Measurements from ENCODE around the gene ZNF211. TPM values are rescaled to one million over a fixed set of nuclear protein-coding genes. Genes with fewer than 3 reads are reported as not detected.

Gene ZNF211
- total RNA-seq, 1 donor from 2014 or later, result 28.7 TPM

DNA sequence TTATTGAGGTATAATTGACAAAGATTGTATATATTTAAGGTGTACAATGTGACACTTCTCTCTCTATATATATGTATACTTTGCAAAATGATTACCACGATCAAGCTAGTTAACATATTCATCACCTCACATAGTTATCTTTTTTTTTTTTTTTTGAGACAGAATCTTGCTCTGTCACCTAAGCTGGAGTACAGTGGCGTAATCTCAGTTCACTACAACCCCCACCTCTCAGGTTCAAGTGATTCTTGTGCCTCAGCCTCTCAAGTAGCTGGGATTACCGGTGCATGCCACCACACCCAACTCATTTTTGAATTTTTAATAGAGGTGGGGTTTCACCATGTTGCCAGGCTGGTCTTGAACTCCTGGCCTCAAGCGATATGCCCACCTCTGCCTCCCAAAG, 39.5 kb downstream of the ZNF211 start:
- TF ChIP-seq, protein P1, sequence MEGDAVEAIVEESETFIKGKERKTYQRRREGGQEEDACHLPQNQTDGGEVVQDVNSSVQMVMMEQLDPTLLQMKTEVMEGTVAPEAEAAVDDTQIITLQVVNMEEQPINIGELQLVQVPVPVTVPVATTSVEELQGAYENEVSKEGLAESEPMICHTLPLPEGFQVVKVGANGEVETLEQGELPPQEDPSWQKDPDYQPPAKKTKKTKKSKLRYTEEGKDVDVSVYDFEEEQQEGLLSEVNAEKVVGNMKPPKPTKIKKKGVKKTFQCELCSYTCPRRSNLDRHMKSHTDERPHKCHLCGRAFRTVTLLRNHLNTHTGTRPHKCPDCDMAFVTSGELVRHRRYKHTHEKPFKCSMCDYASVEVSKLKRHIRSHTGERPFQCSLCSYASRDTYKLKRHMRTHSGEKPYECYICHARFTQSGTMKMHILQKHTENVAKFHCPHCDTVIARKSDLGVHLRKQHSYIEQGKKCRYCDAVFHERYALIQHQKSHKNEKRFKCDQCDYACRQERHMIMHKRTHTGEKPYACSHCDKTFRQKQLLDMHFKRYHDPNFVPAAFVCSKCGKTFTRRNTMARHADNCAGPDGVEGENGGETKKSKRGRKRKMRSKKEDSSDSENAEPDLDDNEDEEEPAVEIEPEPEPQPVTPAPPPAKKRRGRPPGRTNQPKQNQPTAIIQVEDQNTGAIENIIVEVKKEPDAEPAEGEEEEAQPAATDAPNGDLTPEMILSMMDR (IDR thresholded peaks at IDR 0.05; ENCODE audit: unreplicated experiment), result no peak
- Mint-ChIP-seq H3K4me1 (no peaks in the 10 kb centered on the region), H3K27me3 (ENCODE audit: low read depth) (peaks cover 35% of the 10 kb centered on the region), H3K36me3 (no peaks in the 10 kb centered on the region), H3K27ac (no peak overlapping the region), H3K4me3 (no peak overlapping the region), H3K9me3 (no peaks in the 10 kb centered on the region)
- DNase-seq (ENCODE audit: low spot score in 2 of 2, unreplicated experiment in 2 of 2), result no peak

DNA sequence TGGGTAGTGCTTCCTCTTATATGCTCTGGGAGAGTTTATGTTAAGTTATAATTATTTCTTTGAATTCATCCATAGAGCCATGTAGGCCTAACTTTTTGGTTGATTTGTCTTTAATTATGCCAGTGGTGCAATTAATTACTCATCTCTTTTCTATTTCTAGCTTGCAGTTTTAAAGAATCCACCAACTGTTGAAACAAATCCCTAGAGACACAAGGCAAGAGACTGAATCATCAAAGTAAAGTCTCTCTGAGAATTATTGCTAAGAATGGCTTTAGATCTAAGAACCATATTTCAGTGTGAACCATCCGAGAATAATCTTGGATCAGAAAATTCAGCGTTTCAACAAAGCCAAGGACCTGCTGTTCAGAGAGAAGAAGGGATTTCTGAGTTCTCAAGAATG, 42.9 kb downstream of the ZNF211 start:
- Mint-ChIP-seq H3K4me3 (no peak overlapping the region), H3K4me1 (no peaks in the 10 kb centered on the region), H3K9me3 (no peaks in the 10 kb centered on the region), H3K27ac (no peak overlapping the region), H3K27me3 (ENCODE audit: low read depth) (peaks cover 39% of the 10 kb centered on the region), H3K36me3 (no peaks in the 10 kb centered on the region)
- no peak for DNase-seq (ENCODE audit: low spot score in 2 of 2, unreplicated experiment in 2 of 2)
- TF ChIP-seq, protein P1 (IDR thresholded peaks at IDR 0.05; ENCODE audit: unreplicated experiment), result no peak

DNA sequence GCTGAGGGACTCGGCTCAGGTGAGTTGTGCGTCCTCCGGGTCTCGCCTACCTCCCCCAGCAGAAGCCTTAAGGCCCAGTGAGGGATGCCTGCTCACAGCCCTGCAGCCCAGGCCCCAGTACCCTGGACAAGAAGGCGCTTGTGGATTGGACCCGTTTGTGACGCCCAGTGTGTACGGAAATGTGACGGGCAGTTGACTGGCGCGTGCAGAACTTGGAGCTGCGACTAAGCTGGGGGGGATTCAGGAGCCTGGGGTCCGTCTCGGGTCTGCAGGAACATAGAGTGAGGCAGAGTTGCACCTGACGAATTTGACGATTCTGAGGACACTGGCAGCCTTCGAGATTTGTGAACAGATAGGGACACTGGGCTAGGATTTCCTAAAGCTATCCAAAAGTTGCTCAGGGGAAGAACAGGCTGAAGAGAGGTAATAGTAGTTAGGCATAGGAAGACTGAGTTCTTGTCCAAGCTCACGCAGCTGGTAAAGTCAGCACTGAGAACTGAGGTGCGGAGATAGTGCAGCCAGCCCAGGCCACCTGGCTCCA, 49.3 kb downstream of the ZNF211 start:
- H3K27me3 Mint-ChIP-seq (ENCODE audit: low read depth), result peaks cover 18% of the 10 kb centered on the region
- peak overlapping the region; percentile 95 for H3K4me3 Mint-ChIP-seq
- H3K27ac Mint-ChIP-seq, result peak overlapping the region; percentile 84
- H3K36me3 Mint-ChIP-seq, result peaks cover 53% of the 10 kb centered on the region
- no peak for DNase-seq (ENCODE audit: low spot score in 2 of 2, unreplicated experiment in 2 of 2)
- peaks cover 17% of the 10 kb centered on the region for H3K4me1 Mint-ChIP-seq
- H3K9me3 Mint-ChIP-seq, result peaks cover 51% of the 10 kb centered on the region
- TF ChIP-seq, protein P1 (IDR thresholded peaks at IDR 0.05; ENCODE audit: unreplicated experiment), result no peak

DNA sequence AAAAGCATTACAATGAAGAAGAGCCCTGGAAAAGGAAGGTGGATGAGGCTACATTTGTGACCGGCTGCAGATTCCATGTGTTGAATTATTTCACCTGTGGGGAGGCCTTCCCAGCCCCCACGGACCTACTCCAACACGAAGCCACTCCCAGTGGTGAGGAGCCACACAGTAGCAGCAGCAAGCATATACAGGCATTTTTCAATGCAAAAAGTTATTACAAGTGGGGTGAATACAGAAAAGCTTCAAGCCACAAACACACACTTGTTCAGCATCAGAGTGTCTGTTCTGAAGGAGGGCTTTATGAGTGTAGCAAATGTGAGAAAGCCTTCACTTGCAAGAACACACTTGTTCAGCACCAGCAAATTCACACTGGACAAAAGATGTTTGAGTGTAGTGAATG, 53.8 kb downstream of the ZNF211 start:
- Mint-ChIP-seq H3K27ac (no peak overlapping the region), H3K36me3 (peaks cover 87% of the 10 kb centered on the region), H3K4me1 (peaks cover 17% of the 10 kb centered on the region), H3K27me3 (ENCODE audit: low read depth) (no peaks in the 10 kb centered on the region), H3K9me3 (peaks cover 79% of the 10 kb centered on the region), H3K4me3 (no peak overlapping the region)
- no peak for DNase-seq (ENCODE audit: low spot score in 2 of 2, unreplicated experiment in 2 of 2)
- TF ChIP-seq, protein P1 (IDR thresholded peaks at IDR 0.05; ENCODE audit: unreplicated experiment), result no peak

DNA sequence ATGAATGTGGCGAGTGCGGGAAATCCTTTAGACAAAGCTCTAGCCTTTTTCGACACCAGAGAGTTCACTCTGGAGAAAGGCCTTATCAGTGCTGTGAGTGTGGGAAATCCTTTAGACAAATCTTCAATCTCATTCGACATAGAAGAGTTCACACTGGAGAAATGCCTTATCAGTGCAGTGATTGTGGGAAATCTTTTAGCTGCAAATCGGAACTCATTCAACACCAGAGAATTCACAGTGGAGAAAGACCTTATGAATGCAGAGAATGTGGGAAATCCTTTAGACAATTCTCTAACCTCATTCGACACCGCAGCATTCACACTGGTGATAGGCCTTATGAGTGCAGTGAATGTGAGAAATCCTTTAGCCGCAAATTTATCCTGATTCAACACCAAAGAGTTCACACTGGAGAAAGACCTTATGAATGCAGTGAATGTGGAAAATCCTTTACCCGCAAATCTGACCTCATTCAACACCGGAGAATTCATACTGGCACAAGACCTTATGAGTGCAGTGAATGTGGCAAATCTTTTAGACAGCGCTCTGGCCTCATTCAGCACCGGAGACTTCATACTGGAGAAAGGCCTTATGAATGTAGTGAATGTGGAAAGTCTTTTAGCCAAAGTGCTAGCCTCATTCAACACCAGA, 54.5 kb downstream of the ZNF211 start:
- no peak overlapping the region for H3K4me3 Mint-ChIP-seq
- peaks cover 10% of the 10 kb centered on the region for H3K4me1 Mint-ChIP-seq
- DNase-seq (ENCODE audit: low spot score in 2 of 2, unreplicated experiment in 2 of 2), result no peak
- H3K27me3 Mint-ChIP-seq (ENCODE audit: low read depth), result no peaks in the 10 kb centered on the region
- peaks cover 76% of the 10 kb centered on the region for H3K9me3 Mint-ChIP-seq
- TF ChIP-seq, protein P1 (IDR thresholded peaks at IDR 0.05; ENCODE audit: unreplicated experiment), result no peak
- no peak overlapping the region for H3K27ac Mint-ChIP-seq
- H3K36me3 Mint-ChIP-seq, result peaks cover 82% of the 10 kb centered on the region

Measured in mesothelial cell of epicardium (in vitro differentiated cells).